NB4 (cell line): ENCODE results near the gene BMPER.

Experiments
- DNase-seq: peaks from one replicate; pipeline ENCODE4 v3.0.0; 2010; ENCODE audit warnings: low read depth
- H3K4me3 ChIP-seq: one replicate; pipeline ENCODE4 v1.5.1; 2011; ENCODE audit warnings: mild to moderate bottlenecking, low read depth, low read length, moderate library complexity
- MAX ChIP-seq: IDR thresholded peaks from 2 replicates; pipeline ENCODE4 v1.6.1; 2011; ENCODE audit warnings: low read depth, low read length
- MYC ChIP-seq: IDR thresholded peaks from 2 replicates; pipeline ENCODE4 v1.6.1; 2011; ENCODE audit warnings: low read depth, low read length
- POLR2A ChIP-seq: IDR thresholded peaks from 2 replicates; pipeline ENCODE4 v1.6.1; 2011; ENCODE audit warnings: mild to moderate bottlenecking; ENCODE audit not compliant: insufficient read length; ENCODE audit errors: extremely low read depth
- TF ChIP-seq, protein P1 (sequence below): IDR thresholded peaks from one replicate; pipeline ENCODE4 v1.5.1; 2012; ENCODE audit warnings: low read depth, low read length

BMPER gene

DNA sequence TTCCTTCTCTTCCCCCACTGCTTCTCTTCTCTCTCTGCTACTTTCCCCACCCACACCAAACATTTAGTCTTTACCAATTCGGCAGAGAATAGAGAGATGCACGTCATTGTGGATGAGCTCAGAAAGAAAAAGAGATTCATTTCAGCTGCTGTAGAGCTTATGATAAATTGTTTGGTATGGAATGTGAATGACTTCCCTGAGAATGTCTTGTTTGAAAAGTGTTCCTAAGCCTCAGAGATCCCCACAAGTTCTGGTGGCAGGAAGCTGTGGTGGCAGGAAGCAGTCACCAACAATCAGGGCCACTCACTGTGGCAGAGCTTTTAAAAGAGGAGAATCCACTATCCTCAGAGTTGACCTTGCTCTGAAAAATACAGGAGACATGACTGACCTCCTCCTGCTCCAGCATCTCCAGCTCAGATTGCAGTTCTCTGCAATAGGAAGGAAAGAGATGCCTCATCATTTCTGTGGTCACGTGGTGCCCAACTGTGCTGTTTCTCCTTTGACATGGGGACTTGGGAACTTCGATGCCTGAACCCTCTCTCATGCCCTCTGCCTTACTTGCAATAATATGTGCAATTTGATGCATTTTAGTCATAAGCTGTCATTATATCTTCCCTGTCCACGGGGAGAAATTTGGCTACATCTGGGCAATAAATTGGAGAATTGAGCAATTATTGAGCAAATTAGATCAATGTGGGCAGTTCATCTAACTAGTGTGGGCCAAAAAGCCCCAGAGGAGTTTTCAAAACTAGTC, 76.5 kb downstream of the BMPER start:
- no peak for DNase-seq
- H3K4me3 ChIP-seq = no peak overlapping the region
- no peak for TF ChIP-seq MYC
- TF ChIP-seq, protein P1, sequence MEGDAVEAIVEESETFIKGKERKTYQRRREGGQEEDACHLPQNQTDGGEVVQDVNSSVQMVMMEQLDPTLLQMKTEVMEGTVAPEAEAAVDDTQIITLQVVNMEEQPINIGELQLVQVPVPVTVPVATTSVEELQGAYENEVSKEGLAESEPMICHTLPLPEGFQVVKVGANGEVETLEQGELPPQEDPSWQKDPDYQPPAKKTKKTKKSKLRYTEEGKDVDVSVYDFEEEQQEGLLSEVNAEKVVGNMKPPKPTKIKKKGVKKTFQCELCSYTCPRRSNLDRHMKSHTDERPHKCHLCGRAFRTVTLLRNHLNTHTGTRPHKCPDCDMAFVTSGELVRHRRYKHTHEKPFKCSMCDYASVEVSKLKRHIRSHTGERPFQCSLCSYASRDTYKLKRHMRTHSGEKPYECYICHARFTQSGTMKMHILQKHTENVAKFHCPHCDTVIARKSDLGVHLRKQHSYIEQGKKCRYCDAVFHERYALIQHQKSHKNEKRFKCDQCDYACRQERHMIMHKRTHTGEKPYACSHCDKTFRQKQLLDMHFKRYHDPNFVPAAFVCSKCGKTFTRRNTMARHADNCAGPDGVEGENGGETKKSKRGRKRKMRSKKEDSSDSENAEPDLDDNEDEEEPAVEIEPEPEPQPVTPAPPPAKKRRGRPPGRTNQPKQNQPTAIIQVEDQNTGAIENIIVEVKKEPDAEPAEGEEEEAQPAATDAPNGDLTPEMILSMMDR = no peak
- TF ChIP-seq POLR2A = no peak
- TF ChIP-seq MAX = no peak

DNA sequence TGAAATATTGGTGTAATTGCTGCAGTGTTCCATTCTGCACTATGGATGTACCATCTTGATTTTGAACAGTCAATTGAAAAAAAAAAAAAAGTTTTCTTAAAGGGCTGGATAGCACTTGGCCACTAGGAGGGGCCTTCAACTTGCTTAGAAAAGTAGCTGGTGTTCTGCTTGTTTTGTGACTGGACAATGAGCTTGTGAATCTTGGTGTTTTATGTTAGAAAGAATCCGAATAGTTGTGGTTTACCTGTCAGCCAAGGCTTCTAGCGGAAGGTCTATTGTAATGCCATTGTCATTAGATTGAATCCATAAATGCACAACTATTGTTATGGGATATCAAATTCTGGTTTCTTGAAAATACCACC, 77.1 kb downstream of the BMPER start:
- DNase-seq = peak; percentile 18
- no peak for TF ChIP-seq MAX
- TF ChIP-seq, protein P1 = peak; percentile 29
- H3K4me3 ChIP-seq = no peak overlapping the region

DNA sequence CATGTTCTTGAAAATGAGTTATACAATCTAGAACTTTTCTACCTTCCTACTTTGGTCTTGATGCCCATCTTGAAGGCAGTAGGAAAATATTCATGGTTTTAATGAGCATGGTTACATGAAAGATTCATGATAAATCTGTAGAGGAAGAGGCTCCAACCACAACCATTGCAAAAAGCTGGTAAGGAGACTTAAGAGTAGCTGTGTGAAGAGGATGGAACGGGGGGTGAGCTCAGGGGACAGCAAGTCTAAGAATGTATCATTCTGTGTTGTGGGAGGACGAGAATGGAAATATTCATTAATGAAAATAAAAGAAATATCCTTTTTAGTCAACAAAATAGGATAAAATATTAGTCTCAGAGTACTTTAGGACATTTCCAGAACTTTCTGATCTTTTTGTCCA, 81.1 kb downstream of the BMPER start:
- no peak overlapping the region for H3K4me3 ChIP-seq
- DNase-seq = no peak
- no peak for TF ChIP-seq POLR2A
- no peak for TF ChIP-seq MAX
- no peak for TF ChIP-seq MYC
- TF ChIP-seq, protein P1 = no peak

DNA sequence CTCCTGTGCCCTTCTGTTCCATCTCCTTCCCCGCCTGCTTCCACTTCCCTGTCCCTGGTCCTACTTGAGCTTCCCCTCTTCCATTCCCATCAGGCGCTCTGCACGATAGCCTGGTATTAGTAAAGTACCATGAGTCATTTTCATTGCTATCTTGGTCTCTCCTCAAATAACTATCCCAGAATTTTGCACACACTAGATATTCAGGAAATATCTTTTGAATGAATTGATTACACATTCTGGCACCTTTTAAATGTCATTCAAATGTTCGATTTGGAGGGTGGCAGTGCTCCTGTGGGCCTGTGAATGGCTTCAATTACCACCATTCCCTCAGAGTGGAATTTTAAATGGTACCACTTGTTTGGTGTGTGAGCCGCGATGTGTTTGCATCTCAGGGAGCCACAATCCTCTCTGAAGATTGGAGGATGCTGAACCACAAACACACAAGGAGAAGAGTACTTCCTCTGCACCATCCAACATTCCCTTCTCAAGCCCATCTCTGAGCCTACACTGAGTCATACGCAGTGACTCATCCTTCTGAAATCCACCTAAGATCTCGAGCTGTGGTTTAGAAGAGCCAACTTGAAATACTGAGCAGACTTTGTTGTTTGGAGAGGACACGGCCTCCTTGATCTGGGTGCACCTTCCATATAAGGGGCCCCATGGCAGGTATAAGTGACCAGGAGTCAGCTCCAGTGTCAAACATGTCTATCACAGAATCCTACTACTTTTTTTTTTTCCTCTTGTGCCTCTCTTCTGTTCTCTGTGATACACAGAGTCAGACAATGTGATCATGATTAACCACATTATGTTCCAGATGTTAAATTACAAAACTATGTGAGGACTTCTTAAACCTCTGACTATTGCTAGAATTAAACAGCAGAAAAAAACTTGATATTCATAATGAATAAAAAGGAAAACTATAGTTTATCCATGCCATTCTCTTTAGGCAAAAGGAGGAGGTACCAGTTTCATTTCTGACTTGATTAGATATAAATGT, 81.9 kb downstream of the BMPER start:
- DNase-seq = peak; percentile 69
- TF ChIP-seq POLR2A (no peak), MAX (no peak), MYC (no peak)
- TF ChIP-seq, protein P1 = no peak
- no peak overlapping the region for H3K4me3 ChIP-seq

GRCh38 chr7:33996899-33997298, 91.6 kb downstream of the BMPER start:
- no peak overlapping the region for H3K4me3 ChIP-seq
- DNase-seq = no peak
- TF ChIP-seq, protein P1 = no peak
- no peak for TF ChIP-seq MAX
- TF ChIP-seq POLR2A = no peak
- TF ChIP-seq MYC = no peak
